Right cardiac atrium (tissue), 5 donors: ENCODE measurements around the gene PTPRN2. TPM values are rescaled to one million over a fixed set of nuclear protein-coding genes. Genes with fewer than 3 reads are reported as not detected.
"Not testable (repeated sequence)": the region's sequence is repeated elsewhere in the genome, so short reads cannot be mapped to it uniquely, and the experiment has no call there.

Source experiments
- ATAC-seq, 2 donors: fragments of 200-7000 bp; cut with Tn5 transposase; one replicate each; pipeline versions ENCODE4 v1.8.0 to v1.9.1; 2020; ENCODE audit warnings: moderate library complexity in 2 of 2, mild to moderate bottlenecking in 1 of 2
- DNase-seq, 3 donors: peaks; one replicate each; pipeline ENCODE4 v3.0.0-alpha.2; 2020
- H3K27ac ChIP-seq: one replicate; pipeline ENCODE4 v1.5.1; 2013; ENCODE audit warnings: mild to moderate bottlenecking, low read length, control low read depth, moderate library complexity
- H3K27me3 ChIP-seq: one replicate; pipeline ENCODE4 v1.6.1; 2013; ENCODE audit not compliant: control insufficient read depth, insufficient read depth
- H3K4me1 ChIP-seq: one replicate; pipeline ENCODE4 v1.6.1; 2013; ENCODE audit warnings: low read length; ENCODE audit not compliant: control insufficient read depth, insufficient read depth
- H3K4me3 ChIP-seq: one replicate; pipeline ENCODE4 v1.5.1; 2013; ENCODE audit warnings: low read length, control low read depth
- H3K9me3 ChIP-seq: one replicate; pipeline ENCODE4 v1.6.1; 2013; ENCODE audit warnings: low read length; ENCODE audit not compliant: control insufficient read depth
- WGBS: extraction: QIAGEN DNeasy Blood & Tissue Kit; methylation state at CpG from one replicate; pipeline ENCODE4 v1.1.7; 2013; 5-methylcytosine and 5-hydroxymethylcytosine counted together
- intact Hi-C, 4 donors: fragments of 100-400 bp; cut with DNase I; formaldehyde crosslinking; loops; one replicate each; pipeline versions ENCODE4 v1.11.0 to v1.14.0; 2022 to 2023
- polyA plus RNA-seq: library from polyadenylated mRNA; stranded (reverse); fragments of 200-250 nt; gene quantifications from one replicate; pipeline ENCODE4 v1.2.3, GENCODE V29; 2013
- total RNA-seq, 4 donors: library from RNA; stranded (reverse); fragmentation: NEBNext Ultra II Directional; extraction: Animal tissue kit (Norgen Biotek cat#: 25700); gene quantifications; one replicate each; pipeline ENCODE4 v1.2.1, GENCODE V29; 2021
- donor health status: healthy with polysubstance abuse.
- donor health status: DM: no; HTN: yes; CAD: no.
- donor health status: DM: no; HTN: no; CAD: no.
- donor health status: DM: no; HTN: yes; CAD: no; lungs with severe emphysema.
- donor health status: DM: yes; HTN: yes; CAD: no.

Gene PTPRN2
- total and polyA plus RNA-seq, 5 donors = 1.5 to 3.9 (median 1.9) TPM

DNA sequence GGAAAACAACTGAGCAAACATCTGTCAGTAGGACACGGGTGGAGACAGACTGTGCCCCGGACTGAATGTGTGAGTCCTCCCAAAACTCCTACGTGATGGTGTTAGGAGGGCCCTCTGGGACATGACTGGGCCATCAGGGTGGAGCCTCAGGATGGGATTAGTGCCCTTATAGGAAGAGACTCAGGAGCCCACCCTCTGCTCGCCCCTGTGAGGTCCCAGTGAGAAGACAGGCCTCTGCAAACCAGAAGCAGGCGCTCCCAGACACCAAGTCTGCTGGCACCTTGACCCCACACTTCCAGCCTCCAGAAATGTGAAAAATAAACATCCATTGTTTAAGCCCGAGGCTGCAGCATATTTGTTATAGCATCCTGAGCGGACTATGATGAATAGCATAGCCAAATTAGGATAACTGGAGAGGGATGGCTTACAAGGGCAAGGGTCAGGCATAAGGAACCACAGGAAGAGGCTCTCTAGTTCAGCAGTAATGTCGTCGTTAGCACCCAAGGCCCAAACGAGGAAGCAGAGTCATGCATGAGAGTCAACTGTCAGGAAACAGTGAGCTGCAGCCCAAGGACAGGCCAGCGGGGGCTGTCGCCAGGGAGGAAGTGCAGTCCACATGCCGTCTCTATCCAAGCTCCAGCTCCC is 50.6 kb downstream of the PTPRN2 start:
- Histone ChIP-seq H3K4me1 (no peaks in the 10 kb centered on the region), H3K27me3 (no peaks in the 10 kb centered on the region), H3K4me3 (no peak overlapping the region), H3K27ac (no peak overlapping the region), H3K9me3 (no peaks in the 10 kb centered on the region)
- ATAC-seq = no peak
- WGBS = 50% methylated on average over 13 of the region's 13 CpGs
- intact Hi-C loops = no loop called here
- DNase-seq = no peak

DNA sequence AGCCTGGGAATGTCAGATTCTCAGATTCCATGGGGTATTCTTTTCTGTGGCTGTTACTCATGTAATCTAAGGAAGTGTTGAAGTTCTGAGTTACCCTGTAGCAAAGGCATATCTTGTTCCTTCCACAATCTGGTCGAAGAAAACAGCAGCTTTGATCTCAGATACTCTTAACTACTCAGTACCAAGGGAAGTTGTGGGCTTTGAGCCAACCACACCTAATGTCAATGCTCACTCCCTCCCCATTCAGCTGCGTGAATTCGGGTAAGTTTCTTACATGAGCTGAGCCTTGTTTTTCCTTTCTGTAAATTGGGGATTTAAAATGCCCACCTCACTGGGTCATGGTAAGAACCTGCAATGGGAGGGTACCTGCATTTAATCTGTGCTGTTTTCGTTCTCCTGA is 52.5 kb downstream of the PTPRN2 start:
- Histone ChIP-seq H3K4me3 (no peak overlapping the region), H3K27ac (no peak overlapping the region), H3K9me3 (no peaks in the 10 kb centered on the region), H3K27me3 (no peaks in the 10 kb centered on the region), H3K4me1 (no peaks in the 10 kb centered on the region)
- ATAC-seq (no peak), DNase-seq (no peak)
- intact Hi-C loops = no loop called here
- WGBS = 65% methylated on average over 4 of the region's 4 CpGs

DNA sequence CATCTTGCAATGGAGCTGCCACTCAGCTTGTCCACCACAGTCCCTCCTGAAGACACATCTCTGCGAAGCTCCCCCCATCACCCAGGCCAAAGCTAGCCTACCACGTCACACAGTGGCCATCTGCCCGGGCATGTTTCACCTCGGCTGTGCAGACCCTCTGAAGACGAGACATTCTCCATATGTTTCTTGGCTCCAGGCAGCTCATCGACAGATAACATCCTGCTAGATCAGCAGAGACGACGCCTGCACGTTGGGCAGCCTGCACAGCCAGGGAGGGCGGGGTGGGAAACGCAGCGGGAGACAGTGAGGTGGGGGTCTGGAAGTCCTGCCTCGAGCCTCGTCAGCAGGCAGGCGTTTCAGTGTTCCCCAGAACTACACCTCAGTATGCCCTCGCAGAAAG is 53.0 kb downstream of the PTPRN2 start:
- 55% methylated on average over 16 of the region's 16 CpGs for WGBS
- H3K27me3 ChIP-seq = no peaks in the 10 kb centered on the region
- DNase-seq (no peak), ATAC-seq (no peak)
- H3K4me1 ChIP-seq = no peaks in the 10 kb centered on the region
- H3K9me3 ChIP-seq = no peaks in the 10 kb centered on the region
- intact Hi-C loops = no loop called here
- H3K27ac ChIP-seq = no peak overlapping the region
- H3K4me3 ChIP-seq = no peak overlapping the region

DNA sequence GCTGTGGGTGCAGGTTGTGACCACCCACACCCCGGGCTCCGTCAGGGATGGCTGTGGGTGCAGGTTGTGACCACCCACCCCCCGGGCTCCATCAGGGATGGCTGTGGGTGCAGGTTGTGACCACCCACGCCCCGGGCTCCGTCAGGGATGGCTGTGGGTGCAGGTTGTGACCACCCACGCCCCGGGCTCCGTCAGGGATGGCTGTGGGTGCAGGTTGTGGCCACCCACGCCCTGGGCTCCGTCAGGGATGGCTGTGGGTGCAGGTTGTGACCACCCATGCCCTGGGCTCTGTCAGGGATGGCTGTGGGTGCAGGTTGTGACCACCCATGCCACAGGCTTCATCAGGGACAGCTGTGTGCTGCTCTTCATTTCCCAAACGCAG is 53.5 kb downstream of the PTPRN2 start:
- ATAC-seq, H3K9me3 ChIP-seq, H3K27me3 ChIP-seq, DNase-seq, intact Hi-C loops, H3K4me3 ChIP-seq, H3K4me1 ChIP-seq, H3K27ac ChIP-seq: not testable (repeated sequence)
- WGBS = 88% methylated on average over 12 of the region's 12 CpGs

DNA sequence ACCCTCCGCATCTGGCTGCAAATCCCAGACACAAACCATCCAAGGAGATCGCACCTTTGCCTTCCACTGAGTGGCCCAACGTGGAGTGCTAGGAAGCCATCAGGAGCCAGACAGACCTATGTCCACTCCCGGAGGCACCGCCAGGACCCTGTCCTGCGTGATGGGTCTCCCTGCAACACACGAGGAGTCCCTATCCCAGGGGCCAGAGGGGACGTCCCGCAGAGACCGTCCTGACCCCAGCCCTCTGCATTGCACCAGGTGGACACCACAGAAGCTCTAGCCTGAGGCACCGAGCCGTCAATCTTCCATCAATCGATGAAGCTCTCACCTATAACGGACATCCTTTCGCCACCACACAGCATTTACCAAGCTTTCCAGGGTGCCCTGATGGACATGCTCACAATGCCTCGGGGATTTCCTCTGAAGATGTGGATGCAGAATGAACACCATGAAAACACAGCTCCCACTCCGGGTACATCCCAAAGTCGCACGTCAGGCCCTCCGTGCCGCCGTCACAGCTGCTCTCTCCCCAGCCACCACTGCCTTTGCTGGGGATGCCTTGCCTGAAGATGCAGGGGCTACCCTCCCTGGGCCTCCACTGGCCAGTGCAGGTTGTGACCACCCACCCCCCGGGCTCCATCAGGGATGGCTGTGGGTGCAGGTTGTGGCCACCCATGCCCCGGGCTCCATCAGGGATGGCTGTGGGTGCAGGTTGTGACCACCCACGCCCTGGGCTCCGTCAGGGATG is 54.1 kb downstream of the PTPRN2 start:
- no peak for DNase-seq
- Histone ChIP-seq H3K9me3 (no peaks in the 10 kb centered on the region), H3K27me3 (no peaks in the 10 kb centered on the region), H3K4me3 (no peak overlapping the region), H3K4me1 (no peaks in the 10 kb centered on the region), H3K27ac (no peak overlapping the region)
- ATAC-seq = no peak
- 93% methylated on average over 26 of the region's 26 CpGs for WGBS
- intact Hi-C loops = no loop called here

DNA sequence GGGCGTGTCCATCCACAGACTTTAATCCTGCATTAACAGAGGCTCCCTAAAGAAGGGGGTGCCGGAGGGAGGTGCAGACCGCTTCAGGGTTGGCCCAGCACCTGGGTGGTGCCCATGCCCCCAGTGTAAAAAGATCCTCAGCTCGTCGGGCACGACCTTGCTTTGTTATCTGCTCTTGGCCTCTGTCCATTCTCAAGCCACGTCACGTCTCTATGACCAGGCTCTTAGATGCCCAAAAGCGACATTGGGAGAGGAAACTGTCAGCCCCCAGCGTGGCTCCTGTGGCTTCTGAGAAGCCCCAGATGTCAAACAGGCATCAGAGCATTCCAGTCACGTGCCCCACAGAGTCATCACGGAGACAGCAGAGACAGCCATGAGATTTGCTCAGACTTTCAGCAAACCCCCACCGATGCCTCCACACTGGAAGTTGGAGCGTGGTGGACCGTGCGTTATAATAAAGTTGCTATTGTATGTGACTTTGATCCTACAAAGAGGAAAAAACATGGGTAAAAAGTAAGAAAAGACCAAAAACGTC is 55.5 kb downstream of the PTPRN2 start:
- no peaks in the 10 kb centered on the region for H3K9me3 ChIP-seq
- 64% methylated on average over 17 of the region's 17 CpGs for WGBS
- no peaks in the 10 kb centered on the region for H3K4me1 ChIP-seq
- intact Hi-C loops = no loop called here
- ATAC-seq (no peak), DNase-seq (no peak)
- H3K4me3 ChIP-seq = no peak overlapping the region
- no peaks in the 10 kb centered on the region for H3K27me3 ChIP-seq
- H3K27ac ChIP-seq = no peak overlapping the region

DNA sequence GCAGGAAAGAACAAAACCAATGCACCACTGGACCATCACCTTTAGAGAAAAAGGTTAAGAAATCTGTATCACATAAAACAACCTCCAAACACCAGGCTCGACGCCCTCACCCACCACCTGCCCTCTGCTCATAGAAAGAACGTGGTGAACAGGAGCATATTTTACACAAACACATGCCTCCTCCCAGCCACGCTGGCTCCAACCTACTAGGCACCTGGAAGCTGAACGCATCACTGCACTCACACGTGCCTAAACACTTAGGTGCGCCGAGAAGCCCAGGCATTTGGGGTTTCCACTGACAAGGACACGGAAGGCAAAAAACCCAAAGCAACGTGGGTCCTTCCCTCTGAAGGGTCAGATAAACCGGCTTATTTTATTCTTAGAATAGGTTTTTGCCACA is 56.0 kb downstream of the PTPRN2 start:
- Histone ChIP-seq H3K4me1 (no peaks in the 10 kb centered on the region), H3K9me3 (no peaks in the 10 kb centered on the region), H3K4me3 (no peak overlapping the region), H3K27me3 (no peaks in the 10 kb centered on the region), H3K27ac (no peak overlapping the region)
- WGBS = 82% methylated on average over 11 of the region's 11 CpGs
- ATAC-seq (no peak), DNase-seq (no peak)
- intact Hi-C loops = no loop called here

DNA sequence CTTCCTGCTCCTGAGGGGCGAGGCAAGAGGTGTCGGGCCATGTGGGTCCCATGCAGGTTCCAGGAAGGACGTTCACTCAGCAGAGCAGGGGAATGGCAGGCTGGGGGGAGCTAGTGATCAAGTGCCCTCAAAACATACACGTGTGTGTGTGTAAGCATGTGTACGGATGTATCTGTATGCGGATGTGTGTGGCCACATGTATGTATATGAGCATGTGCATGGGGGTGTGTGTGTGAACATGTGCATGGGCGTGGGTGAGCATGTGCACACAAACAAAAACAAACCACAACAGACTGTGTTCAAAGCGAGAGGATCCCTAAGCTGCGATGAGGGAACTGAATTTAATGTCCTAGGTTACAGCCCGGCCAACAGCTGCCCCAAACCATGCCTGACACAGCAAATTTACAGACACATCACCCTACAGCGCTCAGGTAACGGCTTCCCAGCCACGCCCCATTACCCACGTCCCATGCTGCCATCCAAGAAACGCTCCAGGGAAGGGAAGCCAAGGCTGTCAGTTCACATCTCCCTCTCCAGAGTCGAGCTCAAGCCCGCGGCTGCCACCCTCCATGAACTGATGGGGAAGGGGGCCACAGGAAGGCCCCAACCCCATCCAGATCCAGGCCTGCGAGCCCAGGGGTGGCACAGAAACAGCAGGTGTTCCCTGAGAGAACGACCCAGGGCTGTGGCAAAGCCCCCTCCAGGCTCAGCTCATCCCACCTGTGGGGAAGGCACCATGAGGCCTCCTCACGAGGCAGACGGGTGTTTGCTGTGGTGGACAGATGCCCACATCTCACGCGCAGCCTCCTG is 56.6 kb downstream of the PTPRN2 start:
- intact Hi-C loops = no loop called here
- Histone ChIP-seq H3K9me3 (no peaks in the 10 kb centered on the region), H3K4me3 (no peak overlapping the region), H3K4me1 (no peaks in the 10 kb centered on the region), H3K27ac (no peak overlapping the region), H3K27me3 (no peaks in the 10 kb centered on the region)
- ATAC-seq (no peak), DNase-seq (no peak)
- 79% methylated on average over 24 of the region's 24 CpGs for WGBS

DNA sequence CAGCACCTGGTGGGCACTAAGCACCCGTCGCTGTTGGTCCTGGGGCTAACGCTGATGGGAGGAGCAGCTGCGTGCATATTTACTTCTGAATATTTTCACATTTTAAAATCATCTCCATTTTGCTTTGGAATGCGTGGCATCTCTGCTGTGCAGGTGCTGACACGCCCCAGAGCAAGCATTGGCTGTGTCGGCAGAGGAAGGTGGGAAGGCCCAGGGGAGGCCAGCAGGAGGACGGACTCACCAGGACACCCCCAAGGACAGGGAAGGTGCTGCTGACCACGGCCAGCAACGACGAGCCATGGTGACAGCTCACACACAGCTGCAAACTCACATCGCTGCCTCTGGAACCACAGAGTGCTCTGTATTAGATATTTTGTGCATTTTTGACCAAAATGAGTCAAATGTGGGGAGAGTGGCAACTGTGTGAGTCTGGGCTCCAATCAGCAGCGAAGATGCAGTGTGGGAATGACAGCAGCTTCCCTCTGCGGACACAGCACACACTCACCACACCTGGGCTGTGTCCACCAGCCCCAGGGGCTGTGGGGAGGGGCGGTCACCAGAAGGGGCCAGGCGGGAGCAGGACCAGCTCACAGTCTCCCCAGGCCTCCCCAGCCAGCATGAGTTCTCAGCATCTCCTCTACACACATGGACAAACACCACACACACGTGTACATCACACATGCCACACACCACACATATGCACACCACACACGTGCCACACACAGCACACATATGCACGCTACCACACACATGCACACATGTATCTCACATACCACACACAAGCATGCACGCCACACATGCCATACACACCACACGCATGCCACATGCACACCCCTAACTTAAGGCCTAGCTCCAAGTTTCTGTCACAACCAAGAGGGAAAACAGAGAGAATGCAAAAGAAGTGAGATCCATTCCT is 58.2 kb downstream of the PTPRN2 start:
- H3K27me3 ChIP-seq = no peaks in the 10 kb centered on the region
- DNase-seq (no peak), ATAC-seq (no peak)
- no peak overlapping the region for H3K27ac ChIP-seq
- no peaks in the 10 kb centered on the region for H3K9me3 ChIP-seq
- no peak overlapping the region for H3K4me3 ChIP-seq
- intact Hi-C loops = no loop called here
- WGBS = 76% methylated on average over 21 of the region's 21 CpGs
- no peaks in the 10 kb centered on the region for H3K4me1 ChIP-seq

DNA sequence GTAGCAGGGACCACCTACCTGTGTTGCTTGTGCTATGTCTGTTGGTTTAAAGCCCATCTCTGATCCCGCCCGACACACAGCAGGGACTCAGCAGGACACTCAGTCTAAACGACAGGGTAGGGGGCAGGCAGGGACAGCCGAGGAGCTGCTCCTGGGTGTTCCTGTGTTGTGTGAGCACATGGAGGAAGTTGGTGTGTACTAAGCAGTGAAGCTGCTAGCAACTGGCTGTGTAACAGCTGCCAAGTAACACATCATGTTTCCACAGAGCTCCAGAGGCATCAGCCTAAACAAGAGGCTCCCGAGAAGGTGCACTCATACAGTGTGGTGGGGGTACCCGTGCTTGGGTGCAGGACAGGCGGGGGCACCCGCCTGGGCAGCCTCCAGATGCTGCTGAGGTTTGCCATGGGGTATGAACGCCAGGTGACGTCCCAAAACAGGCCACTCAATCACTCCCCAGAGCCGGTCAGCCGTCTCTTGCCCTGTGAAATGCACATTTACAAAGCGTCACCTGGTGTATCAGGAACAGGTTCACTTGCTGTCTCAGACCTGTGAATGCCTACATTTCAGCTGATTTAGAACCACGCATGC is 59.6 kb downstream of the PTPRN2 start:
- H3K27me3 ChIP-seq = no peaks in the 10 kb centered on the region
- 71% methylated on average over 14 of the region's 14 CpGs for WGBS
- ATAC-seq (no peak), DNase-seq (no peak)
- H3K4me3 ChIP-seq = no peak overlapping the region
- H3K4me1 ChIP-seq = no peaks in the 10 kb centered on the region
- intact Hi-C loops = no loop called here
- no peak overlapping the region for H3K27ac ChIP-seq
- no peaks in the 10 kb centered on the region for H3K9me3 ChIP-seq
